H1 (cell line): ENCODE data around the gene CD151. TPM values are rescaled to one million over a fixed set of nuclear protein-coding genes. Genes with fewer than 3 reads are reported as not detected.

Experiments used
- MAFK ChIP-seq: IDR thresholded peaks from 2 replicates; pipeline ENCODE4 v1.6.1; 2012; ENCODE audit warnings: low read depth, mild to moderate bottlenecking, improper control_type of control experiment, low read length
- polyA plus RNA-seq, 7 experiments: library from polyadenylated mRNA; depleted of rRNA in 3 of 7; stranded (reverse) in 5 of 7; unstranded in 2 of 7; fragments of >200 nt in 5 of 7; fragments of 200-250 nt in 2 of 7; gene quantifications; 1 replicate in 5 of 7; 2 replicates in 1 of 7; 4 replicates in 1 of 7; pipeline versions ENCODE4 v1.2.1 to v1.2.3, GENCODE V29; 2011 to 2013; ENCODE audit warnings: missing spikeins in 2 of 7, mixed read lengths in 2 of 7
- total RNA-seq: library from RNA; stranded (reverse); fragmentation: NEBNext Ultra II Directional; extraction: Animal tissue kit (Norgen Biotek cat#: 25700); gene quantifications from 2 replicates; pipeline ENCODE4 v1.2.1, GENCODE V29; 2021
- TF ChIP-seq, protein P1 (sequence below): IDR thresholded peaks from 2 replicates; pipeline ENCODE4 v1.6.1; 2011; ENCODE audit warnings: low read depth, mild to moderate bottlenecking, low read length; ENCODE audit not compliant: insufficient read depth

The CD151 gene
- total and polyA plus RNA-seq, 2 of the 8 experiments (the other 6 are each of a cell fraction or from before 2014, with no cell fraction given), result 101 to 212 TPM

DNA sequence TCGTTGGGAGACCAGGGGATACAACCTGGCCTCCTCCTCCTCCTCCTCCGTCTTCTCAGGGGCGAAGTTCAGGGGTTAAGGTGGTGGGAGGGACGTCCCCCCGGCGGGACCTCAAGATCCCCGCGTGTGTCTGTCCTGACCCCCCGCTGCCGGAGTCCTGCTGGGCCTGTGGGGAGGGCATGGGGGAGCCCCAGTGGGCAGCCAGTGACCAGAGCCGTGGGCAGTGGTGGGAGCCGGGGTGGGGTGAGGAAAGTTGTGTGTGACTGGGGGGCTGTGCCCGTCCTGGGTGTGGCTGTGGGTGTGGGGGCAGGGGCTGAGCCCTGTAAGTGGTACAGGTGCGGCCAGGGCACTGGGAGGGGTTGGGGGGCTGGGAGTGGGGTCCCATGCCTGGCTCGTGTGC is 20.0 kb downstream of the CD151 start (continued):
- no peak for TF ChIP-seq MAFK
- TF ChIP-seq, protein P1, sequence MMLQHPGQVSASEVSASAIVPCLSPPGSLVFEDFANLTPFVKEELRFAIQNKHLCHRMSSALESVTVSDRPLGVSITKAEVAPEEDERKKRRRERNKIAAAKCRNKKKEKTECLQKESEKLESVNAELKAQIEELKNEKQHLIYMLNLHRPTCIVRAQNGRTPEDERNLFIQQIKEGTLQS, result no peak
